Trophoblast cell (in vitro differentiated cells and primary cell): ENCODE data around the gene FAM89A.
A peak's percentile ranks its signal among the peaks of the same experiment; 100 is the strongest.
"Not testable (repeated sequence)": the region's sequence is repeated elsewhere in the genome, so short reads cannot be mapped to it uniquely, and the experiment has no call there.

ENCODE experiments used
- DNase-seq, 2 donors: peaks; one replicate each; pipeline ENCODE4 v3.0.0-alpha.2; 2016
- H2AFZ ChIP-seq: 2 replicates; pipeline ENCODE4 v1.6.1; 2013; ENCODE audit warnings: low read length, moderate library complexity, mild to moderate bottlenecking; ENCODE audit not compliant: insufficient read depth, poor library complexity
- H2AK5ac ChIP-seq: 2 replicates; pipeline ENCODE4 v1.6.1; 2013; ENCODE audit warnings: mild to moderate bottlenecking, low read length
- H2BK120ac ChIP-seq: 2 replicates; pipeline ENCODE4 v1.6.1; 2013; ENCODE audit warnings: low read length, mild to moderate bottlenecking, moderate library complexity; ENCODE audit not compliant: insufficient read depth, poor library complexity
- H2BK12ac ChIP-seq: 2 replicates; pipeline ENCODE4 v1.6.1; 2013; ENCODE audit warnings: mild to moderate bottlenecking, low read length, moderate library complexity
- H2BK5ac ChIP-seq: 2 replicates; pipeline ENCODE4 v1.6.1; 2013; ENCODE audit warnings: low read length, low read depth, moderate library complexity, mild to moderate bottlenecking; ENCODE audit not compliant: poor library complexity
- H3K14ac ChIP-seq: 2 replicates; pipeline ENCODE4 v1.6.1; 2013; ENCODE audit warnings: mild to moderate bottlenecking, low read length
- H3K18ac ChIP-seq: 2 replicates; pipeline ENCODE4 v1.6.1; 2013; ENCODE audit warnings: mild to moderate bottlenecking, low read length
- H3K23ac ChIP-seq: 2 replicates; pipeline ENCODE4 v1.6.1; 2013; ENCODE audit warnings: low read length
- H3K27ac ChIP-seq: 2 replicates; pipeline ENCODE4 v1.5.1; 2013; ENCODE audit warnings: low read depth, mild to moderate bottlenecking, inconsistent platforms, low read length, moderate library complexity
- H3K27me3 ChIP-seq: 2 replicates; pipeline ENCODE4 v1.6.1; 2013; ENCODE audit warnings: inconsistent platforms, mild to moderate bottlenecking, low read length, moderate library complexity; ENCODE audit not compliant: insufficient read depth
- H3K36me3 ChIP-seq, 2 experiments: 1 replicate in 1 of 2; 2 replicates in 1 of 2; pipeline ENCODE4 v1.6.1; 2013; ENCODE audit warnings: low read length in 2 of 2, mild to moderate bottlenecking in 2 of 2, moderate library complexity in 1 of 2; ENCODE audit not compliant: insufficient read depth in 2 of 2, control insufficient read depth in 1 of 2
- H3K4ac ChIP-seq: 2 replicates; pipeline ENCODE4 v1.6.1; 2013; ENCODE audit warnings: low read depth, mild to moderate bottlenecking, low read length, moderate library complexity
- H3K4me1 ChIP-seq, 2 experiments: 1 replicate in 1 of 2; 2 replicates in 1 of 2; pipeline ENCODE4 v1.6.1; 2013; ENCODE audit warnings: low read length in 2 of 2, mild to moderate bottlenecking in 2 of 2, moderate library complexity in 1 of 2; ENCODE audit not compliant: insufficient read depth in 2 of 2, control insufficient read depth in 1 of 2
- H3K4me2 ChIP-seq: 2 replicates; pipeline ENCODE4 v1.6.1; 2013; ENCODE audit warnings: inconsistent platforms, mild to moderate bottlenecking, low read length, moderate library complexity
- H3K4me3 ChIP-seq: 2 replicates; pipeline ENCODE4 v1.5.1; 2013; ENCODE audit warnings: mild to moderate bottlenecking, low read depth, low read length, inconsistent platforms
- H3K79me1 ChIP-seq: one replicate; pipeline ENCODE4 v1.6.1; 2013; ENCODE audit warnings: low read length
- H3K79me2 ChIP-seq: 2 replicates; pipeline ENCODE4 v1.6.1; 2013; ENCODE audit warnings: low read length, mild to moderate bottlenecking; ENCODE audit not compliant: control insufficient read depth, insufficient read depth, poor library complexity
- H3K9ac ChIP-seq: 2 replicates; pipeline ENCODE4 v1.6.1; 2013; ENCODE audit warnings: mild to moderate bottlenecking, low read length
- H3K9me3 ChIP-seq: 2 replicates; pipeline ENCODE4 v1.6.1; 2013; ENCODE audit warnings: low read depth, mild to moderate bottlenecking, control low read depth, inconsistent platforms, low read length; ENCODE audit not compliant: insufficient read depth
- H4K12ac ChIP-seq: 2 replicates; pipeline ENCODE4 v1.6.1; 2013; ENCODE audit warnings: low read depth, mild to moderate bottlenecking, low read length, moderate library complexity
- H4K8ac ChIP-seq: 2 replicates; pipeline ENCODE4 v1.6.1; 2013; ENCODE audit warnings: low read depth, mild to moderate bottlenecking, low read length, moderate library complexity
- H4K91ac ChIP-seq: one replicate; pipeline ENCODE4 v1.6.1; 2013; ENCODE audit warnings: low read depth, mild to moderate bottlenecking, low read length, moderate library complexity
- WGBS: extraction: QIAGEN DNeasy Blood & Tissue Kit; methylation state at CpG from one replicate; pipeline ENCODE4 v1.1.7; 2013; ENCODE audit warnings: missing lambda C conversion rate; ENCODE audit not compliant: insufficient read length, insufficient coverage; ENCODE audit errors: extremely low coverage; 5-methylcytosine and 5-hydroxymethylcytosine counted together

FAM89A gene

GRCh38 chr1:231047529-231047928 is 7.5 kb upstream of the FAM89A start:
- H3K4ac ChIP-seq, H3K4me3 ChIP-seq, H3K79me1 ChIP-seq, H4K12ac ChIP-seq, H3K27me3 ChIP-seq, H3K18ac ChIP-seq, H3K14ac ChIP-seq, H3K4me2 ChIP-seq, H2AFZ ChIP-seq, H2BK12ac ChIP-seq, H2AK5ac ChIP-seq, H2BK120ac ChIP-seq, H3K27ac ChIP-seq, H3K9ac ChIP-seq, H2BK5ac ChIP-seq, H3K4me1 ChIP-seq, H3K9me3 ChIP-seq, H3K79me2 ChIP-seq, DNase-seq, H4K91ac ChIP-seq, H3K36me3 ChIP-seq, H3K23ac ChIP-seq, H4K8ac ChIP-seq: not testable (repeated sequence)

- Histone ChIP-seq H3K4me3 (no peak overlapping the region), H2AK5ac (no peak overlapping the region), H3K27ac (no peak overlapping the region), H3K18ac (no peak overlapping the region), H3K9me3 (no peaks in the 10 kb centered on the region), H3K4ac (no peak overlapping the region), H3K4me2 (no peak overlapping the region), H2BK5ac (no peak overlapping the region), H3K36me3 (no peaks in the 10 kb centered on the region), H3K4me1 (peaks cover 0 to 2% of the 10 kb centered on the region in 2 experiments), H3K79me1 (no peaks in the 10 kb centered on the region), H2BK12ac (no peak overlapping the region), H4K91ac (no peak overlapping the region), H4K12ac (no peak overlapping the region), H2BK120ac (no peak overlapping the region), H3K23ac (no peak overlapping the region), H3K14ac (no peak overlapping the region), H2AFZ (no peak overlapping the region), H3K9ac (no peak overlapping the region), H4K8ac (no peak overlapping the region), H3K79me2 (no peaks in the 10 kb centered on the region), H3K27me3 (no peaks in the 10 kb centered on the region)
- no peak for DNase-seq
- 93% methylated on average over 1 of the region's 2 CpGs for WGBS
Observed at GRCh38 chr1:231046730-231047395, 6.8 kb upstream of the FAM89A start.

DNA sequence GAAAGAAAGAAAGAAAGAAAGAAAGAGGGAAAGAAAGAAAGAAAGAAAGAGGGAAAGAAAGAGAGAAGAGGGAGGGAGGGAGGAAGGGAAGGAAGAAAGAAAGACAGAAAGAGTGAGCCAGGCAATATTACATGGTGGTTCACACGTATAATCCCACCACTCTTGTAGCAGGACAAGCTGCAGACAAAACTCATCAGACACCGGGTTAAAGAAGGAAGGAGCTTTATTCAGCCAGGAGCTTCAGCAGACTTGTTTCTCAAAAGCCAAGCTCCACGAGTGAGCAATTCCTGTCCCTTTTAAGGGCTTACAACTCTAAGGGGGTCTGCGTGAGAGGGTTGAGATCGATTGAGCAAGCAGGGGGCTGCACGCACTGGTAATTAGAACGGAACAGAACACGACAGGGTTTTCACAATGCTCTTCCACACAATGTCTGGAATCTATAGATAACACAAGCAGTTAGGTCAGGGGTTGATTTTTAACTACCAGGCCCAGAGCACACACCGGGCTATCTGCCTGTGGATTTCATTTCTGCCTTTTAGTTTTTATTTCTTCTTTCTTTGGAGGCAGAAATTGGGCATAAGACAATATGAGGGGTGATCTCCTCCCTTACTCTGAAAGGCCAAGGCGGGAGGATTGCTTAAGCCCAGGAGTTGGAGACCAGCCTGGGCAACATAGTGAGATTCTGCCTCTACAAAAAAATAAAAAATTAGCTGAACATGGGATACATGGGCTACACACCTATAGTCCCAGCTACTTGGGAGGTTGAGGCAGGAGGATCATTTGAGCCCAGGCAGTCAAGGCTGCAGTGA is 6.1 kb upstream of the FAM89A start:
- H4K8ac ChIP-seq, H2BK12ac ChIP-seq: not testable (repeated sequence)

GRCh38 chr1:231045286-231045685 is 5.2 kb upstream of the FAM89A start:
- H3K18ac ChIP-seq, result no peak overlapping the region
- peaks cover 4 to 8% of the 10 kb centered on the region in 2 experiments for H3K4me1 ChIP-seq
- no peak overlapping the region for H2BK12ac ChIP-seq
- H3K9ac ChIP-seq, result no peak overlapping the region
- no peaks in the 10 kb centered on the region for H3K9me3 ChIP-seq
- no peak for DNase-seq
- no peak overlapping the region for H4K8ac ChIP-seq
- H3K79me2 ChIP-seq, result no peaks in the 10 kb centered on the region
- no peak overlapping the region for H2AFZ ChIP-seq
- H3K27me3 ChIP-seq, result no peaks in the 10 kb centered on the region
- H2AK5ac ChIP-seq, result no peak overlapping the region
- H3K14ac ChIP-seq, result no peak overlapping the region
- H3K36me3 ChIP-seq, result no peaks in the 10 kb centered on the region
- no peak overlapping the region for H4K91ac ChIP-seq
- H3K4ac ChIP-seq, result no peak overlapping the region
- no peak overlapping the region for H2BK5ac ChIP-seq
- no peak overlapping the region for H3K23ac ChIP-seq
- H3K4me3 ChIP-seq, result no peak overlapping the region
- no peak overlapping the region for H3K27ac ChIP-seq
- H3K4me2 ChIP-seq, result no peak overlapping the region
- no peak overlapping the region for H4K12ac ChIP-seq
- H3K79me1 ChIP-seq, result peaks cover 8% of the 10 kb centered on the region
- H2BK120ac ChIP-seq, result no peak overlapping the region

More for the DNA sequence above, 6.1 kb upstream of the FAM89A start:
- H3K9ac ChIP-seq, H3K27ac ChIP-seq, H3K27me3 ChIP-seq, H3K23ac ChIP-seq, H2BK5ac ChIP-seq, H3K79me2 ChIP-seq, H3K79me1 ChIP-seq, H3K4me1 ChIP-seq, H3K4me2 ChIP-seq, H4K12ac ChIP-seq, H2AFZ ChIP-seq, H3K9me3 ChIP-seq, H4K91ac ChIP-seq, H3K14ac ChIP-seq, H3K36me3 ChIP-seq, H3K4ac ChIP-seq, H2AK5ac ChIP-seq, H3K18ac ChIP-seq, H3K4me3 ChIP-seq, H2BK120ac ChIP-seq: not testable (repeated sequence)
- DNase-seq, result peak in 1 of 2 donors; percentile 11
- no CpG with 5 or more reads among the region's 10 CpGs for WGBS
